GM23338 (cell line): Measurements from ENCODE around the gene CENPK. TPM values are rescaled to one million over a fixed set of nuclear protein-coding genes. Genes with fewer than 3 reads are reported as not detected.

Experiments used
- ATAC-seq: fragments of 200-7000 bp; cut with Tn5 transposase; 3 replicates; pipeline ENCODE4 v1.9.1; 2020
- DNase-seq: peaks from one replicate; pipeline ENCODE4 v3.0.0-alpha.2; 2015; ENCODE audit warnings: low spot score
- H2AFZ ChIP-seq: fragments of 200-600 bp; sonication (generic); 2 replicates; pipeline ENCODE4 v1.8.0; 2016; ENCODE audit warnings: antibody characterized with exemption, mild to moderate bottlenecking, moderate library complexity
- H3F3A ChIP-seq: fragments of 200-600 bp; sonication (generic); replicated peaks from 2 replicates; pipeline ENCODE4 v1.8.0; 2017; ENCODE audit warnings: antibody characterized with exemption, mixed run types, low read depth
- H3K27ac ChIP-seq: fragments of 200-600 bp; sonication (generic); 2 replicates; pipeline ENCODE4 v1.6.1; 2016; ENCODE audit warnings: low read depth
- H3K27me3 ChIP-seq: fragments of 200-600 bp; sonication (generic); 2 replicates; pipeline ENCODE4 v1.8.0; 2016; ENCODE audit warnings: mild to moderate bottlenecking, mixed run types, moderate library complexity; ENCODE audit not compliant: insufficient read depth
- H3K36me3 ChIP-seq: fragments of 200-600 bp; sonication (generic); 2 replicates; pipeline ENCODE4 v1.8.0; 2016; ENCODE audit warnings: mild to moderate bottlenecking; ENCODE audit not compliant: insufficient read depth
- H3K4me1 ChIP-seq: fragments of 200-600 bp; sonication (generic); 2 replicates; pipeline ENCODE4 v1.8.0; 2016; ENCODE audit warnings: mild to moderate bottlenecking, moderate library complexity; ENCODE audit not compliant: insufficient read depth
- H3K4me2 ChIP-seq: fragments of 200-600 bp; sonication (generic); 2 replicates; pipeline ENCODE4 v1.7.1; 2017; ENCODE audit warnings: mixed run types
- H3K4me3 ChIP-seq: fragments of 200-600 bp; sonication (generic); 2 replicates; pipeline ENCODE4 v1.6.1; 2016; ENCODE audit warnings: mixed run types
- H3K79me2 ChIP-seq: fragments of 200-600 bp; sonication (generic); replicated peaks from 2 replicates; pipeline ENCODE4 v1.8.0; 2017; ENCODE audit warnings: mild to moderate bottlenecking; ENCODE audit not compliant: insufficient read depth
- H3K9me2 ChIP-seq: fragments of 200-600 bp; sonication (generic); 2 replicates; pipeline ENCODE4 v1.8.0; 2017; ENCODE audit not compliant: insufficient read depth
- H4K20me1 ChIP-seq: fragments of 200-600 bp; sonication (generic); replicated peaks from 2 replicates; pipeline ENCODE4 v1.8.0; 2017; ENCODE audit warnings: mild to moderate bottlenecking; ENCODE audit not compliant: insufficient read depth
- H3K27ac Mint-ChIP-seq: 2 replicates; pipeline ENCODE4 v1.8.0; 2020; ENCODE audit warnings: inconsistent platforms, mild to moderate bottlenecking, moderate library complexity, mixed read lengths
- H3K27me3 Mint-ChIP-seq: 3 replicates; pipeline ENCODE4 v1.8.0; 2022; ENCODE audit warnings: low read depth, mild to moderate bottlenecking, moderate library complexity, mixed read lengths, inconsistent platforms; ENCODE audit not compliant: insufficient read depth, poor library complexity
- H3K36me3 Mint-ChIP-seq: 3 replicates; pipeline ENCODE4 v1.8.0; 2021; ENCODE audit warnings: low read depth, mild to moderate bottlenecking, inconsistent platforms, moderate library complexity, mixed read lengths
- H3K4me1 Mint-ChIP-seq: 3 replicates; pipeline ENCODE4 v1.8.0; 2020; ENCODE audit warnings: mild to moderate bottlenecking, inconsistent platforms, mixed read lengths
- H3K4me3 Mint-ChIP-seq: 3 replicates; pipeline ENCODE4 v1.8.0; 2021; ENCODE audit warnings: moderate library complexity, mild to moderate bottlenecking, inconsistent platforms, mixed read lengths
- H3K9me3 Mint-ChIP-seq: 3 replicates; pipeline ENCODE4 v1.8.0; 2020; ENCODE audit warnings: moderate library complexity, mild to moderate bottlenecking, inconsistent platforms, mixed read lengths
- CREB1 ChIP-seq: fragments of 250-450 bp; sonication (Bioruptor Pico); IDR thresholded peaks from 2 replicates; pipeline ENCODE4 v1.5.0; 2020; ENCODE audit warnings: low read depth, mild to moderate bottlenecking, moderate library complexity
- CTCF ChIP-seq, 2 experiments: fragments of 200-600 bp in 1 of 2; sonication (generic) in 1 of 2; conservative IDR thresholded peaks; 2 replicates each; pipeline versions ENCODE4 v1.5.1 to v1.6.1; 2016 to 2017; ENCODE audit warnings: antibody characterized with exemption in 2 of 2, low read depth in 2 of 2, mild to moderate bottlenecking in 2 of 2, moderate library complexity in 1 of 2
- ETS1 ChIP-seq: IDR thresholded peaks from 2 replicates; pipeline ENCODE4 v1.6.1; 2016; ENCODE audit warnings: antibody characterized with exemption
- EZH2 ChIP-seq: fragments of 200-600 bp; sonication (generic); IDR thresholded peaks from one replicate; pipeline ENCODE4 v1.8.0; 2017; ENCODE audit warnings: antibody characterized with exemption, mild to moderate bottlenecking, low read depth; ENCODE audit not compliant: unreplicated experiment
- EZH2phosphoT487 ChIP-seq: fragments of 200-600 bp; sonication (generic); IDR thresholded peaks from one replicate; pipeline ENCODE4 v1.8.1; 2018; ENCODE audit warnings: antibody characterized with exemption; ENCODE audit not compliant: unreplicated experiment
- JUNB ChIP-seq: IDR thresholded peaks from one replicate; pipeline ENCODE4 v1.6.1; 2016; ENCODE audit warnings: antibody characterized with exemption; ENCODE audit not compliant: unreplicated experiment
- NANOG ChIP-seq: IDR thresholded peaks from 2 replicates; pipeline ENCODE4 v1.6.1; 2016; ENCODE audit warnings: antibody characterized with exemption, borderline replicate concordance
- POLR2AphosphoS5 ChIP-seq: IDR thresholded peaks from 2 replicates; pipeline ENCODE4 v1.6.1; 2016; ENCODE audit warnings: antibody characterized with exemption, low read depth
- REST ChIP-seq: IDR thresholded peaks from one replicate; pipeline ENCODE4 v1.6.1; 2018; ENCODE audit warnings: antibody characterized with exemption; ENCODE audit not compliant: unreplicated experiment
- STAT1 ChIP-seq: IDR thresholded peaks from one replicate; pipeline ENCODE4 v1.6.1; 2016; ENCODE audit warnings: antibody characterized with exemption; ENCODE audit not compliant: unreplicated experiment
- ZNF114 ChIP-seq: fragments of 250-450 bp; sonication (Bioruptor Pico); IDR thresholded peaks from 2 replicates; pipeline ENCODE4 v1.5.0; 2020; ENCODE audit warnings: mild to moderate bottlenecking, moderate library complexity
- ZNF331 ChIP-seq: fragments of 250-450 bp; sonication (Bioruptor Pico); IDR thresholded peaks from 2 replicates; pipeline ENCODE4 v1.5.0; 2020; ENCODE audit warnings: low read depth, mild to moderate bottlenecking, moderate library complexity
- ZNF462 ChIP-seq: fragments of 250-450 bp; sonication (Bioruptor Pico); IDR thresholded peaks from 2 replicates; pipeline ENCODE4 v1.5.0; 2020; ENCODE audit warnings: mild to moderate bottlenecking, moderate library complexity
- polyA plus RNA-seq: library from polyadenylated mRNA; unstranded; fragments of >200 nt; fragmentation: Nextera tagmentation; extraction: Ambion mirVana; gene quantifications from 2 replicates; pipeline ENCODE4 v1.2.1, GENCODE V29; 2016
- total RNA-seq: library from RNA; depleted of rRNA; stranded (reverse); fragments of >200 nt; shearing (Covaris generic); gene quantifications from 2 replicates; pipeline ENCODE4 v1.2.3, GENCODE V29; 2014

CENPK gene
- total and polyA plus RNA-seq, 2 experiments from 2014 or later: 50.2 to 137 TPM

GRCh38 chr5:65548281-65548680 is 14.7 kb downstream of the CENPK start:
- Mint-ChIP-seq H3K27me3 (no peaks in the 10 kb centered on the region), H3K4me3 (no peak overlapping the region), H3K4me1 (no peaks in the 10 kb centered on the region), H3K27ac (no peak overlapping the region), H3K36me3 (peaks cover 51% of the 10 kb centered on the region), H3K9me3 (no peaks in the 10 kb centered on the region)
- no peaks in the 10 kb centered on the region for H3F3A ChIP-seq
- no peaks in the 10 kb centered on the region for H3K79me2 ChIP-seq
- DNase-seq: no peak
- no peaks in the 10 kb centered on the region for H3K4me1 ChIP-seq
- H3K4me3 ChIP-seq: no peak overlapping the region
- H3K36me3 ChIP-seq: peaks cover 11% of the 10 kb centered on the region; the same call in 1 of the 2 replicates
- no peak overlapping the region for H2AFZ ChIP-seq
- H3K4me2 ChIP-seq: no peak overlapping the region
- H3K27ac ChIP-seq: no peak overlapping the region
- H4K20me1 ChIP-seq: no peaks in the 10 kb centered on the region; the same call in 1 of the 2 replicates
- ATAC-seq: no peak
- H3K27me3 ChIP-seq: no peaks in the 10 kb centered on the region
- TF ChIP-seq POLR2AphosphoS5 (no peak), ZNF331 (CRISPR knock-in tag) (no peak), JUNB (no peak), EZH2 (no peak), REST (no peak), ZNF462 (no peak), EZH2phosphoT487 (no peak), STAT1 (no peak), ETS1 (no peak), NANOG (no peak), ZNF114 (CRISPR knock-in tag) (no peak), CREB1 (CRISPR knock-in tag) (no peak), CTCF (conservative IDR thresholded peaks at IDR 0.05; ENCODE audit: low read depth in 2 of 2) (no peak)
- no peaks in the 10 kb centered on the region; the same call in 1 of the 2 replicates for H3K9me2 ChIP-seq
